GM12891 (cell line): ENCODE results near the gene NECAB3.

Source experiments
- PAX5 ChIP-seq: IDR thresholded peaks from 2 replicates; pipeline ENCODE4 v1.6.1; 2011; ENCODE audit warnings: low read length, moderate library complexity, mild to moderate bottlenecking; ENCODE audit not compliant: insufficient read depth, severe bottlenecking
- POLR2A ChIP-seq: IDR thresholded peaks from 2 replicates; pipeline ENCODE4 v1.6.1; 2011; ENCODE audit warnings: low read depth, low read length, control low read depth
- POLR2AphosphoS5 ChIP-seq: IDR thresholded peaks from 2 replicates; pipeline ENCODE4 v1.6.1; 2011; ENCODE audit warnings: low read depth, low read length, control low read depth
- SPI1 ChIP-seq: IDR thresholded peaks from 2 replicates; pipeline ENCODE4 v1.6.1; 2011; ENCODE audit warnings: low read depth, low read length, control low read depth
- TAF1 ChIP-seq: IDR thresholded peaks from 2 replicates; pipeline ENCODE4 v1.6.1; 2011; ENCODE audit warnings: low read depth, low read length, control low read depth

DNA sequence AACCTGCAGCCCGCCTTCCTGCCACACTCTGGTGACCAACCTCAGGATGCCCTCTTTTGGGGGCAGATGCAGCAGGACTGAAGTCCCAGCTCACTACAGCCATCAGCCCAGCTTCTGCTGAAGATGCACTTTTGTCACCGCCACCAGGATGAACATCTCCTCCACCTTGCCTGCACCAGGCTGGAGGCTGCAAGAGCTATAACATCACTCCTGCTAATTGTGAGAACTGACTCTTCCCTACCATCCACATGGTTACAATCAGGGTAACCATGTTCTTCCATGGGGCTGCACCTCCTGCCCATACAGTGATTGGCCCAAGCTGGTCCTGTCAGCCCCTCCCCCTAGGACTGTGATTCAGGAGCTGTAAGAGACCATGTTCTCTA, 9.5 kb downstream of the NECAB3 start:
- TF ChIP-seq POLR2A (no peak), POLR2AphosphoS5 (no peak), TAF1 (no peak), SPI1 (no peak), PAX5 (no peak)
